Activated naive CD4-positive, alpha-beta T cell treated with Interleukin-2 at 50 U/mL for 16 hours (primary cell): ENCODE data around the gene MAN1A2.

Experiments
- DNase-seq: peaks from one replicate; pipeline ENCODE4 v3.0.0-alpha.2; 2020

The MAN1A2 gene

DNA sequence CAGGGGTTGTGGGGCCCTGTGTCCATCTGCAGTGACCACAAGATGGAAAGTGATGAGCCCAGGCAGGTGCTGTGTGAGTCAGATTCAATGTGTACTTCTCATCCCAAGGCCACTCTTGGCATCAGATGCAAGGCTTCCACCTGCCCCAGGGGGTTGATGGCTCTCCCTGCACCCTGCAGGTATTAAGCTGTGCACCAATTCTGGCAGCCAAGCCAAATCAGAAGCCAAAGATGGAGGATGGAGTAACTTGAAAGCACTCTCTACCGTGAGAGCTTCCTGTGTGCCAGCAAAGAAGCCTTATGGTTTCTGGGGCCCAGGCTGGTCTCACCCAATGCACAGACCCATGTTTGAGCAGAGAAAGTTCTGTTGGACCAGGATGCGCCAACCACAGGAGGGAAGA is 194.3 kb downstream of the MAN1A2 start:
- DNase-seq = no peak

DNA sequence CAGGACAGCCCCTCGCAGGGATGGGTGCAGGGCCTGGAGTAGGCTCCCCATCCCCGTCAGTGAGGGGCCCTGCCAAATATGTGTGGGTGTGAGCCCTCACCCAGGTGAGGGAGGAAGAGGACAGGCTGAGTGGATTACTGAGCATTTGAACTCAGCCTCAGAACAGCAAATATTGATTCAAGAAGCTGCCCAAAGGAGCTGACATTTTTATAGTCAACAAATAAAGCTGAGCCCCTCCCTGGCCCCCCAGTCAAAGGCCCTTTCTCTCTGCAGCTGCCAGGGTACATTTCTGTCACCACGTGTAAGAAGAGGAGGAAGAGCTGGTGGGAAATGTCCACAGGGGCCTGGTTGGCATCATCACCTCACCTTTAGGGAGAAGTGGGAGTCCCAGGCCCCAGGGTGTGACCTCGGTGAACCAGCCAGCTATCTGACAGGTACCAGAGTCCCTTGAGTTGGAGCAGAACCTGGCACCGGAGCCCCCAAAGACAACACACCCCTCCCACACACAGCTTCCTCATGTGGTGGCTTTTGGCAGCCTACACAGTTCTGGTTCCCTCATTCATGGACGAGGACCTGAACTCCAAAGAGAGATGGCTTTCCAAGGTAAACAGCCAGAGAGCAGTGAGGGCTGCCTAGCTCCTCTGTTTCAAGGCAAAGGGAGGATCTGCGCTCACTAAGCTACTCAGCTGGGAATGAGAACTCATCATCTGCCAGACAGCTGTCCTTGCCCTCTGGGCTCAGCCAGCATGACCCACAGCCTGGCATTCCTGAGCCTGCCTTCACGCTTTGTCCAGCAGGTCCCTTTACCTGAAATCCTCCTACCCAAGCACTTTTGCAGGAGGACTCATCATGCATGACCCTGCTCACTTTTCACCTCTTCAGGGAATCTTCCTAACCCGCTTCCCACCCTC is 195.6 kb downstream of the MAN1A2 start:
- DNase-seq = no peak

DNA sequence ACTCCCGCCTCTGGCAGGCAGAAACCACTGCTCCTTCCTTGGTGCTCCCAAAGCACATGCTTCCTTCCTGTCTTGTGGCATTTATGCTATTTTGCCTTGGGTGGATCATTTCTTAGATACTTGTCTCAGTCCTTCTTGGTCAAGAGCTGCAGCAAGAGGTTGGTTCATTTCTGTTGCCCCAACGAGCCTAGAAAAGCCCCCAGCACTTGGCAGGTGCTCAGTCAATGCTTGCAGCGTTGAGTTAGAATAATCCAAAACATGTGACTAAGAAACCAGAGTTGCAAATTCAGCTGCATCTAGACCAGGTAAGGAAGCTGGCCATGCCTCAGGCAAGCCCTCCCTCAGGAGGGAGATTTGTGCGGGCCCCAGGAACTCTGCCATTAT is 196.2 kb downstream of the MAN1A2 start:
- no peak for DNase-seq

DNA sequence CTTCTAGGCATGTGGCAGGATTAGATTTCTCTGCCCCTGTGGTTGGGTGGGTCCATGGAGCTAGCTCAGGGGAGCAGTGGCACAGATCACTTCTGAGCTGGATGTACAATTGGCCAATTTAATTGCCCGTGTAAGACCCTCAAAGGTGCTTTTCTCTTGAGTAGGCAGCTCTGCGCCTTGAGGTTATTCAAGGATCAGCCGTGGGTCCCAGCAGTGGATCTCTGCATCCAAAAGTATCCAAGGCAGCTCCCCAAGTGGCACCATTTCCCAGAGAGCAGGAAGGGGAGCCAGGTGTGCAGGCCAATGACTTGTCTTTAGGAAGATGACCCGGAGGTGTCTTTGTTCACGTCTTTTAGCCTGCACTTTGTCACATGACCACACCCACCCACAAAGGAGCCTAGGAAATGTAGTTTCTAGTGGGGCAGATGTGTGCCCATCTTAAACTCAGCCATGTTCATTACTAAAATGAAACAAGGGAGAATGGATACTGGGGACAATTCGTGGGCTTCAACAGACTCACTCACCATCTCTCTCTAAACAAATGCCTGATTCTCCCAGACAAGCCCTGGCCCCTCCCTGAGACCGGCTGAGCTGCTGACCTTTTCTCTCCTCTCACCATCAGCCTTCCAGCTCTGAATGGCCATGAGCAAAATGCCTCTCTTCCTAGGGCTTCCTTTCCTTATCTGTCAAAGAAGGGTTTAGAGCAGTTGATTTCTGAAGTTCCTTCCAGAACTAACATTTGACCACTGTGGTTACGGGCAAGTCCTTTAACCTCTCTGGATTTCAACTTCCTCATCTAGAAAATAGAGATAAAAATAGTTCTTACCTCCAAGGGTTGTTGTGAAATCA is 197.2 kb downstream of the MAN1A2 start:
- no peak for DNase-seq

DNA sequence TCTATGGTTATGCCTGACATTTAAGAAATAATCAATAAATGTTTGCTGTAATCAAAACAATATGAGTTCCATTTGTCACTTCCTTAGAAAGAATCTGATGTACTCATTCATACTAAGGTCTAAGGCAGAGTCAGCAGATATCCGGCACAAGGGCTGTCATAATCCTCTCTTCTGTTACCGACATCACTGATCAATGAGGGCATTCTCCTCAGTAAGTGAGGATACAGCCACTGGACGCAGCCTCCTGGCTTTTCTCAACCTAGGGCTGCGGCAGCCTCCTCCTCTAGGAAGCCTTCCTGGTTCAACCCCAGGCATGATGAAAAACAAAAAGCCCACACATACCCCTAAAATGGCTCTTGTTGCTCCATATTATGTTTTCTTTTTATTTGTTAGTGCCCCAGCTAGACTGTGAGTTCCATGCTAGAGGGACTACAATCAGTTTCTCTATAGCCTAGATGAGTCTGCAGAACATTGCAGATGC is 197.9 kb downstream of the MAN1A2 start:
- no peak for DNase-seq

DNA sequence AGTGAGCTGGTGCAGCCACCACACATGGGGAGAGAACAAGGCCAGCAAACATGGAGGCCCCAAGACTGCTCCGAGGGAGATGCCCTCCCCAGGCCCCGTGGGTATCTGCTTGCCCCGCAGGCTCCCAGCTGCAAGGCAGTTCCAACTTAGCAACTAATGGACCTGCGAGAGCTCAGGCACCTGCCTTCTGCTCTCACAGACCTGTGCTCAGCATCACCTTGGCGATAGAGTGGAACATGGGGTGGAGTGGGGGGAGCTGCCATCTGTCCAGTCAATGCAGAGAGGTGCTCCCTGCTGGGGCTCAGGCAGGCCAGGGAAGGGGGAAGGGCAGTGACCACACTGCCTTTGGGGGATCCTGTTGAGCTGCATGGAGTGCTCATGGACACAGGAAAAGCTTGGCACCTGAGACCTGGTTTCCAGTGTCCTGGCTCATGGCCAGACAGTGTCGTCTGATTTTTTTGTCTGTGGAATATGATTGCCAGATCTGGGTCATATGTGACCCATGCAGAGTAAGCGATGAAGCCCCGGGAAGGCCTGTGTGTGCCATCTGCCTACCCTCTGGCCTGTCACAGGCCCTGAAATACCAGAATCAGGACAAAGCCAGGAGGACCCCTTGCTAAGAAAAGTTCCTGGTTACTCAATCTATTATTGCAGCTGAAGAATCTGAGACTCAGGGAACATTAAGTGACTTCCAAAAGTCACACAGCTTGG is 198.7 kb downstream of the MAN1A2 start:
- DNase-seq = no peak

DNA sequence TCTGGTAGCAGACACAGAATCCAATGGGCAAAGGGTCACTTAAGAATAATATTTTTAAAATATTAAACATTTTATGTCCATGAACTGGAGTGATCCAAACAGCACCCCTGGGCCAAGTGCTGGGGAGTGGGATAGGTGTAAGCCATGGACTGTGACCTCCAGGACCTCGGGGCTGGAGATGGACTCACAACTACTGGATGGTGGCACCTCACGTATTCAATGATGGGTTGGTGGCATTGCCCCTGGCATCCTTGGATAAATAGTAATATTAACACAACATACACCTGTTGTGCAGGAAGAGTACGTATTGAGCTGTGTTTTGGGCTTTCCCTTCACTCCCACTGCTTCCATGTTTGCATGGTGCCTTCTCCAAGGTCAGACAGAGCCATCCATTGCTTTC is 199.3 kb downstream of the MAN1A2 start:
- no peak for DNase-seq

DNA sequence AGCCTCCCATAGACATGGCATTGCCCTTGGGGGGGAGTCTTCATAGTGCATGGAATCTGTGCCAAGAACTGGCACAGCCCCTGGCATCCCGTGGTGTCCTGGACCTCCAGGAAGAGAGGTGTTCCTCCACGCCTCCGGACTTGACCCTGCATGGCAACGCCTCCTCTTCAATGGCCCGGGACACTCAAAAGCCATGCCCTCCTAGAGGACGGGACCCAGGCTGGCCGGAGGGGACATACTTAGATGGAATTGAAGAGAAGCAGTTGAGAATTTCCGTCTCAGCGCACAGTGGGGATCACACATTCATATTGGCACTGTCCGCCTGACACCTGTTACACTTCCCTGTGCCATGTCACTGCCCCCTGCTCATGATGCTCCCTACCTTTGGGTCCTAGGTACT is 200.2 kb downstream of the MAN1A2 start:
- DNase-seq = no peak

DNA sequence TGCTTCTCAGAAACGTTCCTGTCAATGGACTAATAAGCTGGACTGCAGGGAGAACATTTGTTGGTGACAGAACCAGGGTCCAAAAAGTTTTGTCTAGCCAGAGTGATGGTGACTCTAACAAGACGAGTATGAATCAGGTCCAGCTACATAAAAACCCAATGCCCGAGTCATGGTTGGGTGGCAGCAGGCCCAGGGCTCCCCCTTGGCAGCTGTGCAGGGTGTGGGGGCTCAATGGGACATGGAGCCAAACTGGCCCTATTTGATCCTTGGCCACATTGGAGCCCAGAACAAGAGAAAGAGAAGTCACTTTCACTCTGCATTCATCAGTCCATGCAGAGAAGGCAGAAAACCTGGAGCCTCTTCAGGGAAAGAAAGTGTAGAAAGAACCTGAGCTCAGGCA is 200.7 kb downstream of the MAN1A2 start:
- no peak for DNase-seq

DNA sequence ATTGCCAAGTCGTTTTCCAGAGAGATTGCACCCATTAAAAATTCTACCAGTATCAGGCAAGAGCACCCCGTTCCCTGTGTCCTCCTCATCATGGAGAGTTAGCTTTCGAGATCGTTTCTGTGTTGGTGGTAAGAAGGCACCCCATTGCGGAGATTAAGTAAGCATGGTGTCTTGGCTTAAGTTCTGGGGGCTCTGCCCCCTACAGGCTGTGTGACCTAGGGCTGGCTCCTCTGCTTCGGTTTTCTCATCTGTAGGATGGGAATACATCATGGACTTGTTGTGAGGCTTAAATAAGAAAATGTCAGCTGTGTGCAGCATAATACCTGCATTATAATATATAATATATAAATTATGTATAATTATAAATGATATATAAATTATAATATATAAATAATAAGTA is 201.8 kb downstream of the MAN1A2 start:
- DNase-seq = no peak

DNA sequence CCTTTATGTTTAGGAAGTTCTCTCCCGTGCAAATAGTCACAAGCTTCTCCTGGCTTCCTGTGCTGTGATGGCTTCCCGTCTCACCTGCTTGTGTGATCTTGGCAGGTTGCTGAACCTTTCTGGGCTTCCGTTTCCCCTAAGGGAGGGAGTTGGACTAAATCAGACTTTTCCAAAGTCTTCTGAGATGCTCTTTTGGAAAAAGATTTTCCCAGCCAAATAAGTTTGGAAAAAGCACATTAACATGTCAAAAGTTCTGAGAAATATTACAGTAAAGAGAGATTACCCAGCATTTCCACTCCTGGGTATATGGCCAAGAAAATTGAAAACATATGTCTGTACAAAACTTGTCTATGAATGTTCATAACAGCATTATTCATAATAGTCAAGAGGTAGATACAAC is 202.6 kb downstream of the MAN1A2 start:
- DNase-seq = no peak

DNA sequence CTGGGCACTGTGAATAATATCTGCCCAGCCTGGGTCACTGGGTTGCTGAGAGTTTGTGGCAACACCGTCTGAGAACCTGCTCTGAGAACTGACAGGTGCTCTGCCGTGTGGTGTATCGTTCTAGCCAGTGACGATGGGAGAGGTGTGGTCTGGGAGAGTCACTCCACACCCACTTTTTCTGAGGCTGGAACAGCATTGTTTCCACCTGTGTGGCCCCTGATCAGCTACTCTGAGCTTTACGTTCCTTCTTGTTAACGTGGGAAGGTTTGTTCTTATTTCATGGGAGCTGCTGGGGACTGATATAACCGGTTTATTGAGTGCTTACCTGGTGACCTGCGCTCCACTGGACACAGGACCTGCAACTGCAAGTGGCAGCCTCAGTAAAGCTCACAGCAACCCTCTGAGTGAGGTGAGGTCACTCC is 203.8 kb downstream of the MAN1A2 start:
- DNase-seq = no peak

DNA sequence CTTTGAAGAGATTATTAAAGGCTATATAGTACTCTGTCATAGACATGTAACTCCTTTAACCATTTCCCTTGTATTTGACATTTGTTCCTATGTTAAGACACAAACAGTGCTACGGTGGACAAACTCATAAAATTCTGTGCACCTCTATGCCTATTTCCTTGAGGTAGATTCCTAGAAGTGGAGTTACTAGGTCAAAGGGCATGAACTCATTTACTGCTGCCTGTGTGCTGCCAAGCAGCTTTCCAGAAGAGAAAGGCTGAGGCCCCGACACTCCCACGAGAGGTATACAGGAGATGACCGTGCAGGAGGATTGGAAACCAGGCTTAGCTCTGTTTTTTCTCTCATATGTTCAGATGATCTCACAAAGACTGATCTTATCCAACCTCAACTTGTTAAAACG is 204.2 kb downstream of the MAN1A2 start:
- no peak for DNase-seq

DNA sequence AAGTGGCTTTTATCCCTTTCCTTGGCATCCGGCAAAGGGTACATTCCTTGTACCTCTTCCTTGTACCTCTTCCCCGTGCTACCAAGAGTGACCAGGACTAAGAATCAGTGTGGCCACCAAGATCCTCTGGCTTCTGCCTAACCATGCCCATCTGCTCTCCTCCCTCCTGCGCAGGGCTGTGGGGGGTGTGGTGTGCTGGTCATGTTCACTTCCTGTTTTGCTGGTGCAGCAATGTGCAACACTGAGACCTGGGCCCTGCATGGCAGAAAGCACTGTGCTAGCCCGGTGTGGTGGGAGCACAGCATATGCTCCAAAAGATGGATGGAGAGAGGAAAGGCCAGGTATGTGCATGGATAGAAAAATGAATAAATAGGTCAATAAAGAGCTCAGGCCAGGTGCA is 205.3 kb downstream of the MAN1A2 start:
- DNase-seq = peak; percentile 24

DNA sequence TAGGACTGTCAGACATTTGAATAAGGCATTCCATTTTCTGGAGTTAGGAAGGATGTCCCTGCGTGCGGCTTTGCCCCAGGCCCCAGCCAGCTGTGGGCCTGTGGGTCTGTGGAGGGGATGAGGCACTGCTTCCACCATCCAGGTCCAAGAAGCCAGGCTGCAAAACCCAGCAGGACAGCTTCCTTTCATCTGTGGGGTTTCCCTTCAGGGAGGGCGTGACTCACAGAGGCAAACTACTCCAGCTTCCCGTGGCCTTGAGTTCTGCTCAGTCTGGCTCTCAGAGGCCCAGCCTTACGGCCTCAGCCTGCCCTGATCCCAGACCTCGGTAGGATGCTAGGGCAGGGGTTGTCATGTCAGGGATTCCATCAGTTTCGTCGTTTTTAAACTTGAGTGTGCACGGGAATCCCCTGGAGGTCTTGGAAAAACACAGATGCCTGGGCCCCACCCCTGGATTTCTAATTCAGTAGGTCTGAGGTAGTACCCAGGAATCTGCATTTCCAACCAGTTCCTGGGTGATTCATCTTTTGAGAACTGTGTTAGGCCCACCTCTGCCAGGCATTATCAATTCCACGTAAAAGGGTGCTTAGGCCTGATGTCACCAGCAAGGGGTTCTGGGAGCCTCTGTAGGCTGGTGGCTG is 206.3 kb downstream of the MAN1A2 start:
- peak; percentile 5 for DNase-seq

DNA sequence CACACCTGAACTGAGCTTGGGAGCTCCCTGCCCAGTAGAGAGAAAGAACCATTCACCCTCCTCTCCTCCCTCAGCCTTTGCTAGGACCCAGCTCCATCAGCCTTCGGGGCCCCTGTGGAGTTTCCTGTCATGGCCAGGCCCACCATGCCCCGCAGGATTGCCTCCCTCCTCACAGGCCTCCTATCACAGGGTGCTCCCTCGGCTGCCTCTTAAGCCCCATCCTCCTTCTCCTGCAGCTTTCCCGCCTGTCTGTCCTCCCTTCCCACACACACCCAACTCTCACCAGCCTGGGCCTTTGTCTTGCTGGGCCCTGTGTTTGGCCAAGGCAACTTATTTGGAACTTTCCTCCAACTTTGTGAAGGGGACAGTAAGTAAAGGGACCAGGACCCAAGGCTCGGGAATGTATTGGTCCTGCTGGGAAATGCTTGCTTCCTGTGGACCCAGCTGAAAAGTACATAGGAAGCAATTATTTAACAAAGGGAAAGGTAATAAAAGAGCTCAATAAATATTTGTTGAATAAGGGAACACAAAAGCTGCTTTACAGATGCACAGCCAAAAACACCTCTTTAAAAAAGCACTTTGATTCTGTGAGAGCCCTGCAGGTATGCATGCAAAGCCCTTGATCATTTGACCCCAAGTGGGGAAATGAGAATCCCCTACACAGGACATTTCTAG is 207.0 kb downstream of the MAN1A2 start:
- no peak for DNase-seq

DNA sequence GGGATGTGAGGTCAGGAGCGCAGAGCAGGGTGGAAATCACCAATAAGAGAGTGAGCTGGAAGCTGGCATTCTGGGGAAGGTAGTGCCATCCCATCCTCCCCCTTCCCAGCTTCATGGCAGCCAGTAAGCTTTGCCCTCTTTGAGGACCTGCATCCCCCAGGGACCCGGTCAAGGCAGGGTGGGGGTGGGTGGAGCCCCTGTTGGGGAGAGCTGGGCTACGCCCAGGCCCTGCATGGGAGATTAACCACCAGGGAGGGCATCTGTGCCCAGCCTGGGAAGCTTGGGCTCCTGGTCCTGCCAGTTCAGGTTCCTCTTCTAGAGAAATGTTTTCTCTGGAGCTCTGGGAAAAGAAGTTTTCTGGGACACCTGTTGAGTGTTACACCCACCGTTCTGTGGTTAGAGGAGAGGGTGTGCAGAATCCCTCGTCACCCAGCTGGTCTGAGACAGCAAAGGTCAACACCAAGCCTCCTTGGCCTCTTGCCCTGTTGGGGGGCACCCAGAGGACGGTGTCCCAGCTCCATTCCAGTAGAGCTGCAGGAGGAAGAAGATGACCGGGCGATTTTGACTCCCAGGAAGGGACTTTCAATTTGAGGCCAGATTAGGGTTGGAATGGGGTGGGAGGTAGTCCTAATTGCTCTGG is 208.5 kb downstream of the MAN1A2 start:
- no peak for DNase-seq

DNA sequence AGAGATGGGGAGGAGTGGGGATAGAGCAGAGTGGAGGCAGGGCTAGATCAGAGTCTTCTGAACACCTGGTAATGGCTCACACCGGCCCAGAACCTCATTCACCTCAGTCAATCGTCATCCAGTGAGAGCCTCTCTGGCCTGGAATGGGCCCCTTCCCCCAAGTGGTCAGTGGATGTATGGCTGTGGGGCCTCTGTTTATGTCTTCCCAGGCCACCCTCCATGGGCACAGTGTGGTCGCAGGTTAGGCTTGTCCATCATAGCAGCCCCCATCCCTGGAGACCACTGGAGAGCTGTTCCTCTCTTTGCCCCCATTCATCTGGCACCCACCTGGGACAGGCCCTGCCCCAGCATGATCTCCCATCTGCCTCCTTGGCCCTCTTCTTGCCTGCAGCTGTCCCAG is 209.0 kb downstream of the MAN1A2 start:
- DNase-seq = no peak

DNA sequence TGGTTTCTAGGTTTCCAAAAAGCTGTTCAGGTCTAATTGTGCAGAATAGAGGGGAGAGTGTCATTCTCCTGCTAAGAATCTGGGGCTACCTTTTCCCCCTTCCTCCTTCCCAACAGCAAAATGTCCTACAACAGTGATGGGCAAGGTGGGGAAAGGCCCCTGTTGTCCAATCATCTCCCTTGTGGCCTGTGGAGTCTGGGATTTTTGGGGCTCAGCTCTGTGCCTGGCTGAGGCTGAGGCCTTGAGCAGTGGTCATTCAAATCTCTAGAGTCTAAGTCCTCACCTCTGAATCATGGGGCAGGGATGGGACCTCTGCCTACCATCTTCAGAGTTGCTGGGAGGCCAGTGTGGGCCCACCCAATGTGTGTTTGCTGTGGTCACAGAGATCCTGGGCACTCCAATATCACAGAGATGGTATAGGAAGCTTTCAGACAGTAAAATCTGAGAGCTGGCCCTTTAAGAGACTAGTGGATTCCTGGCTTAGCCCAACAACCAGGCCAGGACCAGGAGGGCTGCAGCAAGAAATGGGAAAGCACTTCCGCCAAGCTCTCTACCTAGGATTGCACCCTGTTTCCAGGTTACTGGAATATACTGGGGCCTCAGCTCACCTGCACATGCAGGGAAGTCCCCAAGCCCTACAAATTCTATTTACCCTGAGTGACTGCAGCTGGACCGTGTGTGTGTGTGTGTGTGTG is 210.1 kb downstream of the MAN1A2 start:
- no peak for DNase-seq

DNA sequence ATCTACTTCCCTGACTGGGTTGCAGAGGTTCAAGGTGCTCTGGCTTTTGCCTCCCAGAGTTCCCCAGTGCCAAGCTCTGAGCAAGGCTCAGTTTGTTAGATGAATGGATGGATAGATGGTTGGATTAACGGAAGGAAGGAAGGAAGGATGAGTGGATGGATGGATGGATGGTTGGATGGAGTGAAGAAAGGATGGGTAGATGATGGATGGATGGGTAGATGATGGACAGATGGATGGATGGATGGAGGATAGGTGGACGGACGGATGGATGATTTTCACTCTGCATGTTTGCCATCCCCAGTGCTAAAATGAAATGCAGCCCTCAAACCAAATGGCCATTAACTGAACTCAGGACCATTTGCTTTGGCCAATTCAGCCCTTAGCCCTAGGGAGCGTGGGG is 211.2 kb downstream of the MAN1A2 start:
- no peak for DNase-seq
